Superior temporal gyrus (tissue), 1 donor: ENCODE measurements around the gene SRGAP1.
"Not testable (repeated sequence)": the region's sequence is repeated elsewhere in the genome, so short reads cannot be mapped to it uniquely, and the experiment has no call there.

Experiments used
- DNase-seq: peaks from one replicate; pipeline ENCODE4 v3.0.0-alpha.2; 2016; ENCODE audit errors: extremely low spot score

The SRGAP1 gene

DNA sequence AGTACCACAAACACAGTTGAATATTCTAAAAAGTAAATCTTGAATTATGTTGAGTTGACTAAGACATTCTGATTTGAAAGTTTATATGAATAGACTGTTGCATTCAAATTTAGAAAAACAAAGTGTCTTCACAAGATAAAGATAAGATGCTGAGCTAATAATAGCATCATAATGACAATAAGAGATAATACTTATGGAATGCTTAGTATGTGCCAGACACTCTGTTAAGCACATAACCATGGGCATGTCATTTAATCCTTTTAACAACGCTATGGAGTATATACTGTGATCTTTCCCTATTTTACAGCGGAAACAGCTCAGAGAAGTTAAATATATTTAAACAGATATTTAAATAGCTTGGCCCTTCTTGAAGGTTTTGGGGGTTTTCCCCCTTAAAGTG is 163.4 kb downstream of the SRGAP1 start:
- DNase-seq, result no peak

DNA sequence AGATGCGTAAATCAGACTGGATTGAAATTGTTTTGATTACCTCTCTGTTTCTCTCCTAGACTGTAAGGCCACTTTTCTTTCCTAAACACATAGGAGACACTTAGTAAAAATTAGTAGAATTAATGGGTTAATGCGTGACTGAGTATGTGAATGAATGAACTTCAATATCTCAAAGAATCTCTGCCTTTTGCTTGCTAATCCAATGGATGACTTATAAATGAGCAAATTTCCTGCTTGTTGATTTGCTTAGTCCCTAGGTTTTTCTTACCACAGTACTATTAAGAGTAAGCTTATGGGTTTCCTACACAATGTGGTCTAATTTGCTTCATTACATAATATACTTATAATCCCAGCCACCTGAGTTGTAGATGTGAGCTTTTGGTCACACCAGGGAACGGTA is 164.1 kb downstream of the SRGAP1 start:
- DNase-seq, result no peak

DNA sequence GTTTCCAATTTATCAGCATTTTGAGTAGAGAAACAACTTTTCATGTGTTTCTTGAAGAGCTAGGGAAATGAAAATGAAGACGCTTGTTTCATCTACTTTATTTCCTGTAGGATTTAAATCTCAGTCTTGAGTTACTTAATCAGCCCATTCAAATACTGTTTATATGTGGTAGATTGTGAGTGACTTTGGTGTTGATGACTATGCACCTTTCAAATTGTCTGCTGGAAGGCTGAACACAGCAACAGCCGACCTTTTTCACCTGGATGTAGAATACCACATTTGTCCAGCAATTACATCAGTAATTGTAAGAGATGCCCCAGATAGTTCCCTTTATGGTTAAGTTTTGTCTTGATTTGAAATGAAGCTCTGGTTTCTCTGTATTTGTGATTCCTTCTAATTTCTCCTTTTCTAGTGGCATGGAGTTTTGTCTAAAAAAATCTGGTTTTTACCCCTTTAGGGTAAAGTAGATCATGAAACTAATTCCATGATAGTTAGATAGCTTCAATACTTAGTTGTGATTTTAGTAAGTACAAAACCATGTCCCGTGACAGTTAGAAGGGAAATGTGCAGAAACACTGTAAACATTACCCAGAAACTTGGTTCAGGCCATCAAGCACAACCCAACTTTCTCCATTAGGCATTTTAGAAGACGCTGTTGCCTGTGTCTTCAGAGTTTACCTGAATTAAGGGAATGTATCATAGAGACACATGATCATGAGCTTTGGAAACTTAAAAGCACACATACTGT is 165.0 kb downstream of the SRGAP1 start:
- no peak for DNase-seq

- no peak for DNase-seq
Measured at GRCh38 chr12:64010069-64010686, 165.7 kb downstream of the SRGAP1 start.

- DNase-seq, result no peak
Measured at GRCh38 chr12:64016521-64016920, 172.0 kb downstream of the SRGAP1 start.

- not testable (repeated sequence) for DNase-seq
Measured at GRCh38 chr12:64018116-64018515, 173.6 kb downstream of the SRGAP1 start.

DNA sequence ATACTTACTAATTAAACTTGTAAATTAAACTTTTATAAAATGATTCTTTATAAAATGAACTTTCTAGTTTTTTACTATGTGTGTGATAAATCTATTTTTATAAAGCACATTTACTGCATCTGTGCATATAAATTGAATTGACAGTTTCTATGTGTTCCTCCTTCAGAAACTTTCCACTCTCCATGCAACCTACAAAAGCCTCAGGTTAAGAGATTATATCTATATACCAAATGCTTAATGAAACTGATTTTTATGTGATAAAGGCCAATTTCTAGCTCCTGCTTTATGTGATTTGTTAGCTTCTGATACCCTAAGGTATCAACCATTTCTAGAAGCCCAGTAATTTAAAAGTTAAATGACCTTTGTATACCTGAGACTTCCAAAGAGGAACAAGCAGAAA is 174.0 kb downstream of the SRGAP1 start:
- no peak for DNase-seq

DNA sequence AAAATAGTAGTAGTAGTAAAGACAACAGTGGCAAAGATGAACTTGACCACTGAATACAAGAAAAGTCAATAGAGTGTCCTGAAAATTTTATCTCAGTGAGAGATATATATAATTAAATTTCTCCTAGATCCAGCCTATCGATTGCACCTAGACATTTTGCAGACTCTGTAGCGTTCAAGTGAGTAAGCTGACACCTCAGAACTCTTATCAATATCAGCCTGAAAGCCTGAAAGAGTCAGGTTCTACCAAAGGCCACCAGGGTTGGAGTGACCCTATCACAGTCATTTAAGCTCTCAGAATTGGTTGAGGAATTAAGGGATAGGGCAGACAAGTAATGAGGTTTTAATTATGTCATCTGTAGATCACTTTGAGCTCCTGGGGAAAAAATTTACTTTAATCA is 174.6 kb downstream of the SRGAP1 start:
- DNase-seq, result no peak

DNA sequence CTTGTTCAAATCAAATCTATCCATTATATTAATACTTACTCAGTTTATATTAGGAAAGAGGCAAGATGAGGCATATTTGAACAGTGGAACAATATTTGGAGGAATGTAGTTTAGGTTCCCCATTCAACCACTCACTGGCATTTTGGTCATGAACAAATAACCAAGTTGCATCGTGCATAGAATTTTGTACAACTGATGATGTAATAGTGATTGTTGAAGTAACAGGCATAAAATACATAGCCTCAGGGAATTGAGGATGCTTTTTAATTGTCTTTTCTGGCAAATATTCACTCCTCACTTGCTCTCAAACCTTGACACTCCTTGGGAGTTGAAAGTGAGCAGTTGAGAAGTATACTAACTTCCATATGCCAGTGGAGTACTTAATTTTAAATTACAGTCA is 175.2 kb downstream of the SRGAP1 start:
- DNase-seq, result no peak

GRCh38 chr12:64025174-64025958 is 180.9 kb downstream of the SRGAP1 start:
- no peak for DNase-seq

DNA sequence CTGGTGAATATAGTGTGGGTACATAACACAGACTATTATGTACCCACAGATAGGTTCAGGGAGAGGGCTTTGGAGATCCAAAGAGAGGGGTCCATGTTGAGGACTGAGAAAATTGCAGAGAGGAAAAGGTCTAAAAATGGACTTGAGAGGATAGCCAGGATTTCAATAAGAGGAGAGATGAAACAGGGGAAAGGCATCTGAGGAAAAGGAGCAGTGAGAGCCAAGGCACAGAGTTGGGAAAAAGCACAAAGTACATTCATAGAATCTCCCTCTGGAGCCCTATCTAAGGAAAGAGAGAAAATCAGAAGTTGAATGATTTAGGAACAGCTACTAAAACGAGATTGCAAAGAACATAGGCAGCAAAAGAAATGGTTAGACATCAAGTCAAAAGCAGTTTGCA is 182.8 kb downstream of the SRGAP1 start:
- no peak for DNase-seq

DNA sequence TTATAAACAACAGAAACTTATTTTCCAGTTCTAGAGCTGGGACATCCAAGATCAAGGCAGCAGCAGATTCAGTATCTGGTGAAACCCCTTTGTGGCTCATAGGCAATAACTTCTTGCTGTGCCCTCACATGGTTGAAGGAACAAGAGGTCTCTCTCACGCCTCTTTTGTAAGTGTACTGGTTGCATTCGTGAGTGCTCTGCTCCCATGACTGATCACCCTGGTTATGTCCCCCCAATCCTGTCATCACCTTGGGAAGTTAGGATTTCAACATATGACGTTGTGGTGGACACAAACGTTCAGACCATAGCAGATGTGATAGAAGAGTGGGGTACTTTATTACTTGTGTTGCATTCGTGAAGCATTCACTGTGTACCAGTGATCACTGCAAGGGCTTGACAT is 184.0 kb downstream of the SRGAP1 start:
- no peak for DNase-seq

DNA sequence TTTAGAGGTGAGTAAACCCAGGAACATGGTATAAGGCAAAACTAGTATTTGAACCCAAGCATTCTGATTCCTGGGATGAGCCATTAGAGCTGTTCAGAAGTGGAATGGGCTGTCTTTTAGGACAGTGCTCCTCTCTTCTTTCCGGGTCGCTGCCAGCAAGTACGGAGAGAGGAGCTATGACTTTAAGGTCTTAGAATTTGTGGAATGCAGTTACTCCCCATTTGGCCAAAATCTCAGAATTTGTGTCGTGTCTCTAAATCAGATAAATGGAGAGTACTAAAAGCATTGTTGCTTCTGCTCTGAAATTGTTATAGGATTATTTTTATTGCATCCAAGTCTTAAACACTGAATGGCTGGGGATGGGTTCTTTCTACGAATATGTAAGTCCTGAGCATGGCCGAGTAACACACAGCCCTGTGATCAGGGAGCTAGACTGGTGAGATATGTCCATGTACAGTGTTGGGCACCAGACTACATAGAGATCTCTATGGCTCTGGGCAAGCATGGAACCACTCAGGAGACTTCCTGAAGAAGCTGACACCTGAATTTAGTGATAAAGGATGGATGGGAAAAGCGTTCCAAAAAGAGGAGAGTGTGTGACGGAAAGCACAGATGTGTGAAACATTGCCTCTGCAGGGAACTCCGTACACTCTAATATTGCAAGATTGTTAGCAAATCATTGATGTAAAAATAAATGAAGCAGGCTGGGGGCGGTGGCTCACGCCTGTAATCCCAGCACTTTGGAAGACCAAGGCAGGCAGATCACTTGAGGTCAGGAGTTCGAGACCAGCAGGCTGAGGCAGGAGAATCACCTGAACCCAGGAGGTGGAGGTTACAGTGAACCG is 184.7 kb downstream of the SRGAP1 start:
- DNase-seq, result no peak

- no peak for DNase-seq
Measured at GRCh38 chr12:64030155-64030554, 185.7 kb downstream of the SRGAP1 start.

DNA sequence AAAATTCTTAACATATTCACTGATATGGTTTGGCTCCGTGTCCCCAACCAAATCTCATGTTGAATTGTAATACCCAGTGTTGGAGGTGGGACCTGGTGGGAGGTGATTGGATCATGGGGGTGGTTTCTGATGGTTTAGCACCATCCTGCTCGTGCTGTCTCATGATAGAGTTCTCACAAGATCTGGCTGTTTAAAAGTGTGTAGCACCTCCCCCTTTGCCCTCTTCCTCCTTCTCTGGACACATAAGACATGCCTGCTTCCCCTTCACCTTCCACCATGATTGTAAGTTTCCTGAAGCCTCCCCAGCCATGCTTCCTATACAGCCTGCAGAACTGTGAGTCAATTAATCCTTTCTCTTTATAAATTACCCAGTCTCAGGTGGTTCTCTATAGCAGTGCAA is 189.6 kb downstream of the SRGAP1 start:
- DNase-seq, result not testable (repeated sequence)

DNA sequence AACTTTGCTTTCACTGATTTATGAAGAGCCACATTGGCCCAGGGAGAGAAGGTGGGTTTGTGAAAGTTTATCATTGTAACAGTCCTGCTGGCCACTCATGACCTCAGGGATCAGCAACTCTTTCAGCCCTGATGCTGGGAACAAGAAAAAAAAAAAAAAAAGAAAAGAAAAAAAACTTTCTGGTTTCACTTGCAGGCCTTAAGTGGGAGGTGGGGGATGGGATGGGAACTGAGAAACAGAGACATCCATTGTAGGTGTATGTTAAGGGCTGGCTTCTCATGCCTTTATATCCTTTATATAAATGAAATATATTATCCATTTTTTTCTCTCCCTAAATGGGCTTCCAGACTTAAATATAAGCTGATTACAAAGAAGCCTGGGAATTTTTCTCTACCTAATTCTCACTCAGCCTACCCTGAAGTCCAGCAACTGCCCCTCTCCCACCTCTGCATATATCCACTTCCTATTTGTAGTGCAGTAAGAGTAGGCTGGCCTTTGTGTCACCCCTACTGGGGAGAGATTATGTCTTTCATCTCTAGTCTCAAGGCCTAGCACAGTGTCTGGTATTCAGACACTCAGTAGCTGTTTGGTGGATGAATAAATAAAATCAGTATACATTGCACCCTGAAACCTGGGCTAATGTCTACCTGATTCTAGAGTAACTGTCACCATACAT is 190.5 kb downstream of the SRGAP1 start:
- no peak for DNase-seq

DNA sequence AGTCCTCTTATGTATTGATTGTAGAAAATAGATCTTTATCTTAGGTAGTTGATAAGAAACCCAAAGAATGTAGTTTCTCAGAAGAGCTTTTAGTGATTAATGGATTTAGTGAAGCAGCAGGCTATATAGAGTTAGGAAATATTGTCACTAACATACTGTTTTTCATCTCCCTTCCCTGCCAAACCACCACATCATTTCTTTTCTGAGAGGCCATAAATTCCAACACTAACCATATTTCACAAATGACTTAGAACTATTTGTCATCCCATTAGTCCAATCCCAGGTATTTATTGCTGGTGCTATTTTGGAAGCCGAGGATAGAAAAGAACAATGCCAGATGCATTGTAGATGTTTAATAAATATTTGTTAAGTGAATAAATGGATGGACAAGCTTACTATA is 191.9 kb downstream of the SRGAP1 start:
- no peak for DNase-seq

DNA sequence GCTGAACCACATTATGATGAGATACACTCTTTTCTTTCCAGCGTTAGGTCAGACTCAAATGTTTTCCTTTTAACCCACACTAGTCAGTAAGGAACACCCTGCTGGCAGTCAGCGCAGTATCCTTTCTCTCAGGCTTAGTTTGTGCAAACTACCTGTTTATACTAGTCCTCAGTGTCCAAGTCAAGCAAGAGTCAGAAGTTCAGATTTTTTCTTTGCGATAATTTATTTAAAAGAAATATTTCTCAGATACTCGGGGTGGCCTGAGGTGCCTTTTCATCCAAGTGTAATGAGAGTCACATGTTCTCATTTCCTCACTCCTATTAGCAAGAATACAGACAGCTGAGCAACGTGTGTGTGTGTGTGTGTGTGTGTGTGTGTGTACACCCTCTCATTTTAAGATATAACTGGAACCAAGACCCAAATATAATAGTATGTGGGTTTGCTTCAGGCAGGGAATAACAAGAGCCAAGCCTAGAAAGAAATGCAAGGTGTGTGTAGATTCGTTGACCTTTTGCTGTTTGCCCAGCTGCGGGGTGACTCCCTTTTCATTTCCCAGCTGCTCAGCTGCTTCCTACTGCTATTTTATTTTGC is 194.9 kb downstream of the SRGAP1 start:
- DNase-seq, result no peak

DNA sequence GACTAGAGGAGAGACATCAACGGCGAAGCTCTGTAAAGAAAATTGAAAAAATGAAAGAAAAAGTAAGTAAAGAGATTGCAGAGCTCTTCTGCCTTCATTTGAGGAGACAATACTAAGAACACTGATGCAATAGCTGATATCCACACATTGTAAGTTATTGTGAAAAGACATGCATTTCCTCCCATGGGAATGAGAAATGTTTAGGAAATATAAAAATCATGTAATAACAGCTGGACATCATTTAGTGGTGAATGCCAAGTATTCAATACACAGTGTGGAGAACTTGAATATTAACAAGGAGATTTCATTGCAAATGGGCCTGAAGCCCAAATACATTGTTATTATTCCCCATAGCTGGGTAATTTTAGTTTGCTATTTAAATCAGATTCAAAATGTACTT is 198.4 kb downstream of the SRGAP1 start:
- no peak for DNase-seq

- no peak for DNase-seq
Measured at GRCh38 chr12:64044191-64044590, 199.7 kb downstream of the SRGAP1 start.

DNA sequence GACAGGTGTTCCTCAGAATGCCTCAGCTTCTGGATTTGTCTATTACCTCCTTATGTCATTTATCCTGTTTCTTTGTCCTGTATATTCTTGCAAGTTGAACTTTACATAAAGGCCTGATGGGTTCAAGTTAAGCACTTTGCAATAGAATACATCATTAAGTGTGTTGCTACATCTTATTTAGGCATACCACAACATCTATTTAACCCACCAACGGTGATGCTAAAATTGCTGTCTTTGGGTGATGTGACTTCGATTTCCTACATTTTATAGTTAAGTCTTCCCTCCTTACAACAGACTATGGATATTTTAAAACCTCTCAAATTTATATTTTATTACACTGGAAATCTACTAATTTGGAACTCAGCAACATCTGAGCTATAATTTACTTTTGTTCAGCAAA is 206.6 kb downstream of the SRGAP1 start:
- no peak for DNase-seq
